Ishikawa (cell line): ENCODE data around the gene DYNC1H1.

Experiments used
- CEBPB ChIP-seq: IDR thresholded peaks from 2 replicates; pipeline ENCODE4 v1.6.1; 2012
- CREB1 ChIP-seq: IDR thresholded peaks from 2 replicates; pipeline ENCODE4 v1.6.1; 2012; ENCODE audit warnings: low read depth
- EGR1 ChIP-seq: IDR thresholded peaks from 2 replicates; pipeline ENCODE4 v1.6.1; 2012
- EP300 ChIP-seq: IDR thresholded peaks from 2 replicates; pipeline ENCODE4 v1.6.1; 2012; ENCODE audit warnings: borderline replicate concordance
- FOXM1 ChIP-seq: IDR thresholded peaks from 2 replicates; pipeline ENCODE4 v1.6.1; 2012; ENCODE audit warnings: low read depth, borderline replicate concordance
- MAX ChIP-seq: IDR thresholded peaks from 2 replicates; pipeline ENCODE4 v1.6.1; 2012
- NFIC ChIP-seq: IDR thresholded peaks from 2 replicates; pipeline ENCODE4 v1.6.1; 2012
- RAD21 ChIP-seq: IDR thresholded peaks from 2 replicates; pipeline ENCODE4 v1.6.1; 2012; ENCODE audit warnings: low read depth
- TAF1 ChIP-seq: IDR thresholded peaks from 2 replicates; pipeline ENCODE4 v1.6.1; 2012; ENCODE audit warnings: low read depth, mild to moderate bottlenecking
- TCF12 ChIP-seq: IDR thresholded peaks from 2 replicates; pipeline ENCODE4 v1.6.1; 2012; ENCODE audit warnings: low read depth
- TEAD4 ChIP-seq: IDR thresholded peaks from 2 replicates; pipeline ENCODE4 v1.6.1; 2012
- YY1 ChIP-seq: IDR thresholded peaks from 2 replicates; pipeline ENCODE4 v1.6.1; 2012; ENCODE audit warnings: low read depth
- ZBTB7A ChIP-seq: IDR thresholded peaks from 2 replicates; pipeline ENCODE4 v1.6.1; 2012; ENCODE audit warnings: low read depth
- TF ChIP-seq, protein P1 (sequence below): IDR thresholded peaks from 2 replicates; pipeline ENCODE4 v1.6.1; 2012; ENCODE audit warnings: low read depth, mild to moderate bottlenecking
- TF ChIP-seq, protein P2 (sequence below): IDR thresholded peaks from 2 replicates; pipeline ENCODE4 v1.6.1; 2012

DYNC1H1 gene

DNA sequence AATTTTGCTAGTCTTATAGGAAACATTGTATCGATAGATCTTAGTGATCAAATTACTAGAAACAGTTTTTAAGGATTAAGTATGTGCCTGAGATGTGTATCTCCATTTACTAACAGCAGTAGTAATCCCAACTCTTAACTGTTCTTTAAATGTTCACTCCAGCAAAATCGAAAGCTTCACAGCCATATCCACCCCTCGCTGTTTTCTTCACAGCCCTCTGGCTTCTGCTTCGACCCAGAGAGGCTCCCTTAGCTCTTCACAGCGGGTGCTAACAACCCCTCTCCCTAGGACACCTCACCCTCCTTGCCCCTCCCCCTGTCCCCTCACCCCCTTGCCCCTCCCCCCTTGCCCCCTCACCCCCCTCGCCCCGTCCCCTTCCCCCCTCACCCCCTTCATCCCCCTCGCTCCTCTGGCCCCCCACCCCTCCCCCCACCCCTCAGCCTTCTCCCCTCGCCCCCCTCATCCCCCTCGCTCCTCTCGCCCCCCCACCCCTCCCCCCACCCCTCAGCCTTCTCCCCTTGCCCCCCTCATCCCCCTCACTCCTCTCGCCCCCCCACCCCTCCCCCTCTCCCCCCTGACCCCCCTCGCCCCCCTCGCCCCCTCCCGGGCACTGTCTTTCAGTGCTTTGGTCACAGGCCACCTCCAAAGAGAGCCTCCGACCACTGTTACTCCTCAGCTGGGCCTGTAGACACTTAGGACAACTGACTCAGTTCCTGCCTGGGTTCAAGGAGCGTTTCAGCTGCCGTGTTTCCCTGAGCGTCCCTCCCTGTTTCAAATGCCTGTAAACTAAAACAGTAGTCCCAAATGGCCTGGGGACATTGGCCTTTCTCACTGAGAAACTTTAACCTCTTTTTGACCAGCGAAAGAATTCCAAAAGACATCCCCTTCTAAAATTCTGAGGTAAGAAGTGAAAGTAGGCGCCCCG is 46.0 kb upstream of the DYNC1H1 start:
- no peak for TF ChIP-seq YY1

GRCh38 chr14:101920271-101920670 is 44.1 kb upstream of the DYNC1H1 start:
- no peak for TF ChIP-seq TEAD4
- TF ChIP-seq TAF1 = no peak
- TF ChIP-seq, protein P1, sequence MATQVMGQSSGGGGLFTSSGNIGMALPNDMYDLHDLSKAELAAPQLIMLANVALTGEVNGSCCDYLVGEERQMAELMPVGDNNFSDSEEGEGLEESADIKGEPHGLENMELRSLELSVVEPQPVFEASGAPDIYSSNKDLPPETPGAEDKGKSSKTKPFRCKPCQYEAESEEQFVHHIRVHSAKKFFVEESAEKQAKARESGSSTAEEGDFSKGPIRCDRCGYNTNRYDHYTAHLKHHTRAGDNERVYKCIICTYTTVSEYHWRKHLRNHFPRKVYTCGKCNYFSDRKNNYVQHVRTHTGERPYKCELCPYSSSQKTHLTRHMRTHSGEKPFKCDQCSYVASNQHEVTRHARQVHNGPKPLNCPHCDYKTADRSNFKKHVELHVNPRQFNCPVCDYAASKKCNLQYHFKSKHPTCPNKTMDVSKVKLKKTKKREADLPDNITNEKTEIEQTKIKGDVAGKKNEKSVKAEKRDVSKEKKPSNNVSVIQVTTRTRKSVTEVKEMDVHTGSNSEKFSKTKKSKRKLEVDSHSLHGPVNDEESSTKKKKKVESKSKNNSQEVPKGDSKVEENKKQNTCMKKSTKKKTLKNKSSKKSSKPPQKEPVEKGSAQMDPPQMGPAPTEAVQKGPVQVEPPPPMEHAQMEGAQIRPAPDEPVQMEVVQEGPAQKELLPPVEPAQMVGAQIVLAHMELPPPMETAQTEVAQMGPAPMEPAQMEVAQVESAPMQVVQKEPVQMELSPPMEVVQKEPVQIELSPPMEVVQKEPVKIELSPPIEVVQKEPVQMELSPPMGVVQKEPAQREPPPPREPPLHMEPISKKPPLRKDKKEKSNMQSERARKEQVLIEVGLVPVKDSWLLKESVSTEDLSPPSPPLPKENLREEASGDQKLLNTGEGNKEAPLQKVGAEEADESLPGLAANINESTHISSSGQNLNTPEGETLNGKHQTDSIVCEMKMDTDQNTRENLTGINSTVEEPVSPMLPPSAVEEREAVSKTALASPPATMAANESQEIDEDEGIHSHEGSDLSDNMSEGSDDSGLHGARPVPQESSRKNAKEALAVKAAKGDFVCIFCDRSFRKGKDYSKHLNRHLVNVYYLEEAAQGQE = no peak
- TF ChIP-seq RAD21 = no peak
- no peak for TF ChIP-seq NFIC
- TF ChIP-seq EGR1 = no peak
- TF ChIP-seq FOXM1 = no peak
- TF ChIP-seq ZBTB7A = no peak
- no peak for TF ChIP-seq CREB1
- no peak for TF ChIP-seq CEBPB
- TF ChIP-seq EP300 = no peak
- TF ChIP-seq, protein P2, sequence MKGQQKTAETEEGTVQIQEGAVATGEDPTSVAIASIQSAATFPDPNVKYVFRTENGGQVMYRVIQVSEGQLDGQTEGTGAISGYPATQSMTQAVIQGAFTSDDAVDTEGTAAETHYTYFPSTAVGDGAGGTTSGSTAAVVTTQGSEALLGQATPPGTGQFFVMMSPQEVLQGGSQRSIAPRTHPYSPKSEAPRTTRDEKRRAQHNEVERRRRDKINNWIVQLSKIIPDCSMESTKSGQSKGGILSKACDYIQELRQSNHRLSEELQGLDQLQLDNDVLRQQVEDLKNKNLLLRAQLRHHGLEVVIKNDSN = no peak
- TF ChIP-seq YY1 = no peak
- no peak for TF ChIP-seq TCF12
- no peak for TF ChIP-seq MAX

DNA sequence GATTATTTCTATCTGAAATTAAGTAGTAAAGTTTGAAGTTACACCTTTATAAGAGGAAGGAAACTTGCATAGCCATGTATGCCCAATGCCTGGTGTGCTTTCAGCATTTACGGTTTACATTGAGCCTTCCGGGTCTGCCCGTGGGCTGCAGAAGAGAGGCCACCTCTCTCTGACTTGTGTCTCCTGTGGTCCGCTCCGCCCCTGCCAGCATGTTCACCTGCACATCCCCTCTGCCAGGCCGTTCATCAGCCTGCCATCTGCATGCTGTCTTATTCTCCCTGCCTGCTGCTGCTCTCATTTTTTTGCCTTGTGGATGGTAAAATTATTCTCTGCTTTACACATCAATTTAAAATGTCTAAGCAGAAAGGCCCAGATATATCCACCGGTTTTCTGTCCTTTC is 41.5 kb upstream of the DYNC1H1 start:
- TF ChIP-seq EP300 (no peak), TAF1 (no peak)

DNA sequence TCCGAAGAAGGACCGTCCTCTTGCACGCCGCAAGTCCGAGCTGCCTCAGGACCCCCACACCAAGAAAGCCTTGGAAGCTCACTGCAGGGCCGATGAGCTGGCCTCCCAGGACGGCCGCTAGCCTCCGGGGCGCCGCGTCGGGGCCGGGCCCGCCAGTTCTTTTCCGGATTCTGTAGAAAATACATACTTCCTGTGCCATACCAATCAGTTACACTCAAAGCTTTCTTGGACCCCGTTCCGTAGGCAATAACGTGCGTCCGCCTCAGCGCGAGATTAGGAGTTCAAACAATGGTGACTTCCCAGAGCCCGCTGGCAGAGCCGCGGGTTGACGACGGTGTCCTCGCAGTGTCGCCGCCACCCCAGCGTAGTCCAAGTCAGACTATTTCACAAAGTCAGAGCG is 39.2 kb upstream of the DYNC1H1 start:
- TF ChIP-seq EP300 = no peak

DNA sequence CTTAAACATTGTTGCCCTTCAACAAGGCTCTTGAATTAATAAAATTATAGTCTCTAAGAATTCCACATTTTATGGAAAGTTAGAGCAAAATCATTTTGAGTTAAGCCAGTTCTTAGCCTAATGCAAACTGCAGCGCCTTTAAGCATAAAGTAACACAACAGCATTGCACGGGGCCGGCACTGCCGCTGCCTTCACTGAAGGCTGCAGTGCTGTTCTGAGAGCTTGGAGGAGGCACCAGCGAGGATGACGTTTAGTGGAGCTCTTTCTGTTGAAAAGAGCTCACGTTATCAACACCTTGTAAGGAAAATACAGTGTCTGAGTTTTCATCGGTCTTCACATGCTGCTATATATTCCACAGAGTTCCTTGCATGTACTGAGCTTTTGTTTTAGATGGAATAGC is 38.3 kb upstream of the DYNC1H1 start:
- TF ChIP-seq CREB1 = no peak
- TF ChIP-seq, protein P1 = no peak
- TF ChIP-seq, protein P2 = no peak
- TF ChIP-seq FOXM1 = no peak
- no peak for TF ChIP-seq MAX
- TF ChIP-seq RAD21 = no peak
- no peak for TF ChIP-seq CEBPB

- no peak for TF ChIP-seq TEAD4
- TF ChIP-seq ZBTB7A = no peak
- no peak for TF ChIP-seq EGR1
Measured at GRCh38 chr14:101926620-101927019, 37.8 kb upstream of the DYNC1H1 start.

- TF ChIP-seq ZBTB7A (no peak), RAD21 (no peak), FOXM1 (no peak)
Measured at GRCh38 chr14:101927859-101928258, 36.5 kb upstream of the DYNC1H1 start.
